Naive thymus-derived CD8-positive, alpha-beta T cell (primary cell): Measurements from ENCODE around the gene ACOX1. TPM values are rescaled to one million over a fixed set of nuclear protein-coding genes. Genes with fewer than 3 reads are reported as not detected.
A peak's percentile ranks its signal among the peaks of the same experiment; 100 is the strongest.
"Not testable (repeated sequence)": the region's sequence is repeated elsewhere in the genome, so short reads cannot be mapped to it uniquely, and the experiment has no call there.

Experiments
- ATAC-seq, 2 donors: fragments of 150-1000 bp; cut with Tn5 transposase in 1 of 2; sonication (Bioruptor Pico), chemical (Tn5 transposase) in 1 of 2; 1 replicate in 1 of 2; 2 replicates in 1 of 2; pipeline ENCODE4 v1.10.0; 2021; ENCODE audit warnings: mild to moderate bottlenecking in 2 of 2, moderate library complexity in 2 of 2
- POLR2A ChIA-PET: fragments of 350-600 bp; sonication (Branson Sonifier 250); formaldehyde crosslinking; loops from one replicate; lab custom pipeline; 2021; ENCODE audit warnings: antibody characterized with exemption; lab: Charles Lee
- DNase-seq, 10 donors: peaks; one replicate each; pipeline versions ENCODE4 v3.0.0 to v3.0.0-alpha.2; 2020 to 2022
- H3K27ac Mint-ChIP-seq, 10 donors: one replicate each; pipeline ENCODE4 v1.8.0; 2020 to 2022; ENCODE audit warnings: mild to moderate bottlenecking in 10 of 10, mixed read lengths in 10 of 10, moderate library complexity in 4 of 10, inconsistent platforms in 1 of 10
- H3K27me3 Mint-ChIP-seq, 5 donors: one replicate each; pipeline ENCODE4 v1.8.0; 2021 to 2022; ENCODE audit warnings: mixed read lengths in 5 of 5
- H3K36me3 Mint-ChIP-seq, 3 donors: one replicate each; pipeline ENCODE4 v1.8.0; 2020 to 2022; ENCODE audit warnings: mixed read lengths in 3 of 3, mild to moderate bottlenecking in 2 of 3, inconsistent platforms in 1 of 3
- H3K4me1 Mint-ChIP-seq, 4 donors: one replicate each; pipeline ENCODE4 v1.8.0; 2021 to 2022; ENCODE audit warnings: mixed read lengths in 4 of 4
- H3K4me3 Mint-ChIP-seq, 10 donors: one replicate each; pipeline ENCODE4 v1.8.0; 2020 to 2022; ENCODE audit warnings: mild to moderate bottlenecking in 10 of 10, mixed read lengths in 10 of 10, moderate library complexity in 6 of 10, inconsistent platforms in 1 of 10
- H3K9me3 Mint-ChIP-seq, 9 donors: one replicate each; pipeline ENCODE4 v1.8.0; 2020 to 2022; ENCODE audit warnings: mixed read lengths in 9 of 9, mild to moderate bottlenecking in 3 of 9, inconsistent platforms in 1 of 9, moderate library complexity in 1 of 9
- polyA plus RNA-seq, 3 donors: library from polyadenylated mRNA; unstranded; fragments of 300-500 nt; fragmentation: Illumina TruSeq; gene quantifications; one replicate each; pipeline ENCODE4 v1.2.3, GENCODE V29; 2021
- total RNA-seq, 8 experiments: library from RNA in 2 of 8; stranded (reverse) in 2 of 8; gene quantifications; one replicate each; pipeline ENCODE4 v1.2.3 and lab custom pipeline; 2021 to 2026

ACOX1 gene
- total and polyA plus RNA-seq, 5 experiments from 2014 or later: 11.4 to 39.3 (median 18.4) TPM

- ATAC-seq (no peak), DNase-seq (no peak)
- peaks cover 13 to 57% (median 44%) of the 10 kb centered on the region in 4 donors for H3K4me1 Mint-ChIP-seq
- H3K27me3 Mint-ChIP-seq: no peaks in the 10 kb centered on the region
- H3K27ac Mint-ChIP-seq: peak overlapping the region in 3 of 10 donors; percentile 34 to 41 (median 36)
- H3K9me3 Mint-ChIP-seq: no peaks in the 10 kb centered on the region
- H3K4me3 Mint-ChIP-seq: peak overlapping the region in 2 of 10 donors; percentile 1 to 26
- POLR2A ChIA-PET: no interaction called here
- peaks cover 0 to 43% (median 6%) of the 10 kb centered on the region in 3 donors for H3K36me3 Mint-ChIP-seq
Measured at GRCh38 chr17:75975757-75976174, 3.2 kb downstream of the ACOX1 start.

- Mint-ChIP-seq H3K4me1 (peaks cover 13 to 51% (median 42%) of the 10 kb centered on the region in 4 donors), H3K27ac (peak overlapping the region in 3 of 10 donors; percentile 9 to 74 (median 69)), H3K36me3 (peaks cover 0 to 49% (median 6%) of the 10 kb centered on the region in 3 donors)
- POLR2A ChIA-PET: interaction anchor here (0.7 kb wide), 2 partner anchors 53 to 65 kb away, joined by 4 to 8 read pairs; no protein-coding TSS in a partner anchor
- not testable (repeated sequence) for H3K4me3 Mint-ChIP-seq, H3K27me3 Mint-ChIP-seq, ATAC-seq, H3K9me3 Mint-ChIP-seq, DNase-seq
Measured at GRCh38 chr17:75975187-75975586, 3.8 kb downstream of the ACOX1 start.

GRCh38 chr17:75970626-75971025 lies 8.3 kb downstream of the ACOX1 start:
- DNase-seq (no peak), ATAC-seq (no peak)
- no peaks in the 10 kb centered on the region for H3K9me3 Mint-ChIP-seq
- H3K4me1 Mint-ChIP-seq: peaks cover 5 to 29% (median 19%) of the 10 kb centered on the region in 4 donors
- no peaks in the 10 kb centered on the region for H3K27me3 Mint-ChIP-seq
- POLR2A ChIA-PET: no interaction called here
- no peak overlapping the region for H3K4me3 Mint-ChIP-seq
- peaks cover 0 to 57% (median 6%) of the 10 kb centered on the region in 3 donors for H3K36me3 Mint-ChIP-seq
- H3K27ac Mint-ChIP-seq: no peak overlapping the region

GRCh38 chr17:75970011-75970523 lies 8.9 kb downstream of the ACOX1 start:
- peaks cover 5 to 24% (median 15%) of the 10 kb centered on the region in 4 donors for H3K4me1 Mint-ChIP-seq
- DNase-seq (no peak), ATAC-seq (no peak)
- no peaks in the 10 kb centered on the region for H3K27me3 Mint-ChIP-seq
- peak overlapping the region in 3 of 10 donors; percentile 26 to 64 (median 58) for H3K27ac Mint-ChIP-seq
- no peak overlapping the region for H3K4me3 Mint-ChIP-seq
- no peaks in the 10 kb centered on the region for H3K9me3 Mint-ChIP-seq
- H3K36me3 Mint-ChIP-seq: peaks cover 0 to 52% (median 6%) of the 10 kb centered on the region in 3 donors
- POLR2A ChIA-PET: no interaction called here

GRCh38 chr17:75969044-75969443 lies 9.9 kb downstream of the ACOX1 start:
- H3K9me3 Mint-ChIP-seq, H3K27ac Mint-ChIP-seq, H3K4me3 Mint-ChIP-seq, ATAC-seq, DNase-seq, H3K27me3 Mint-ChIP-seq: not testable (repeated sequence)
- POLR2A ChIA-PET: interaction anchor here (0.6 kb wide), 1 partner anchor 93 kb away, joined by 4 read pairs; no protein-coding TSS in a partner anchor
- Mint-ChIP-seq H3K4me1 (peaks cover 8 to 22% (median 19%) of the 10 kb centered on the region in 4 donors), H3K36me3 (peaks cover 0 to 53% (median 6%) of the 10 kb centered on the region in 3 donors)

GRCh38 chr17:75965468-75965867 lies 13.5 kb downstream of the ACOX1 start:
- ATAC-seq: no peak
- no peak for DNase-seq
- POLR2A ChIA-PET: interaction anchor here (0.6 kb wide), 1 partner anchor 108 kb away, joined by 3 read pairs; no protein-coding TSS in a partner anchor
- Mint-ChIP-seq H3K27me3 (no peaks in the 10 kb centered on the region), H3K27ac (peak overlapping the region in 1 of 10 donors; percentile 74), H3K36me3 (peaks cover 0 to 35% (median 0%) of the 10 kb centered on the region in 3 donors), H3K4me1 (peaks cover 6 to 20% (median 15%) of the 10 kb centered on the region in 4 donors), H3K4me3 (no peak overlapping the region), H3K9me3 (no peaks in the 10 kb centered on the region)

- DNase-seq (no peak), ATAC-seq (no peak)
- Mint-ChIP-seq H3K9me3 (no peaks in the 10 kb centered on the region), H3K4me3 (no peak overlapping the region), H3K36me3 (peaks cover 0 to 55% (median 9%) of the 10 kb centered on the region in 3 donors), H3K27me3 (no peaks in the 10 kb centered on the region), H3K27ac (peak overlapping the region in 1 of 10 donors; percentile 41), H3K4me1 (peaks cover 6 to 13% (median 9%) of the 10 kb centered on the region in 4 donors)
- POLR2A ChIA-PET: interaction anchor here (0.6 kb wide), 1 partner anchor 12 kb away, joined by 4 read pairs; no protein-coding TSS in a partner anchor
Measured at GRCh38 chr17:75959839-75960511, 19.0 kb downstream of the ACOX1 start.

- DNase-seq (no peak), ATAC-seq (no peak)
- no peak overlapping the region for H3K4me3 Mint-ChIP-seq
- H3K4me1 Mint-ChIP-seq: peaks cover 0 to 11% (median 7%) of the 10 kb centered on the region in 4 donors
- peak overlapping the region in 1 of 10 donors; percentile 48 for H3K27ac Mint-ChIP-seq
- no peaks in the 10 kb centered on the region for H3K27me3 Mint-ChIP-seq
- H3K36me3 Mint-ChIP-seq: peaks cover 0 to 57% (median 9%) of the 10 kb centered on the region in 3 donors
- H3K9me3 Mint-ChIP-seq: no peaks in the 10 kb centered on the region
- POLR2A ChIA-PET: no interaction called here
Measured at GRCh38 chr17:75959051-75959838, 19.7 kb downstream of the ACOX1 start.

GRCh38 chr17:75950855-75951554 lies 28.0 kb downstream of the ACOX1 start:
- POLR2A ChIA-PET: interaction anchor here (0.6 to 1.6 kb wide), 2 partner anchors 10 to 316 kb away, joined by 3 to 4 read pairs; partner anchors contain the start of gene FBF1
- H3K4me3 Mint-ChIP-seq: no peak overlapping the region
- H3K4me1 Mint-ChIP-seq: peaks cover 0 to 3% (median 0%) of the 10 kb centered on the region in 4 donors
- H3K36me3 Mint-ChIP-seq: peaks cover 0 to 90% (median 22%) of the 10 kb centered on the region in 3 donors
- H3K9me3 Mint-ChIP-seq: no peaks in the 10 kb centered on the region
- no peak for DNase-seq
- no peaks in the 10 kb centered on the region for H3K27me3 Mint-ChIP-seq
- H3K27ac Mint-ChIP-seq: peak overlapping the region in 1 of 10 donors; percentile 43
- no peak for ATAC-seq

- no peak for DNase-seq
- no peak for ATAC-seq
- POLR2A ChIA-PET: interaction anchor here (0.6 to 1.6 kb wide), 2 partner anchors 9 to 317 kb away, joined by 3 to 4 read pairs; partner anchors contain the start of gene FBF1
- peaks cover 0 to 3% (median 0%) of the 10 kb centered on the region in 4 donors for H3K4me1 Mint-ChIP-seq
- H3K9me3 Mint-ChIP-seq: no peaks in the 10 kb centered on the region
- no peak overlapping the region for H3K27ac Mint-ChIP-seq
- no peak overlapping the region for H3K4me3 Mint-ChIP-seq
- H3K27me3 Mint-ChIP-seq: no peaks in the 10 kb centered on the region
- H3K36me3 Mint-ChIP-seq: peaks cover 0 to 89% (median 18%) of the 10 kb centered on the region in 3 donors
Measured at GRCh38 chr17:75950421-75950820, 28.5 kb downstream of the ACOX1 start.

- Mint-ChIP-seq H3K27ac (no peak overlapping the region), H3K4me3 (no peak overlapping the region), H3K36me3 (peaks cover 0 to 50% (median 10%) of the 10 kb centered on the region in 3 donors), H3K27me3 (no peaks in the 10 kb centered on the region), H3K4me1 (peaks cover 3 to 12% (median 12%) of the 10 kb centered on the region in 4 donors), H3K9me3 (no peaks in the 10 kb centered on the region)
- DNase-seq (no peak), ATAC-seq (no peak)
- POLR2A ChIA-PET: no interaction called here
Measured at GRCh38 chr17:75945211-75945610, 33.8 kb downstream of the ACOX1 start.

- DNase-seq: no peak
- H3K27ac Mint-ChIP-seq: no peak overlapping the region
- H3K4me1 Mint-ChIP-seq: peaks cover 3 to 18% (median 15%) of the 10 kb centered on the region in 4 donors
- no peaks in the 10 kb centered on the region for H3K9me3 Mint-ChIP-seq
- peaks cover 0 to 33% (median 0%) of the 10 kb centered on the region in 3 donors for H3K36me3 Mint-ChIP-seq
- H3K27me3 Mint-ChIP-seq: no peaks in the 10 kb centered on the region
- POLR2A ChIA-PET: interaction anchor here (0.5 kb wide), 1 partner anchor 11 kb away, joined by 6 read pairs; no protein-coding TSS in a partner anchor
- H3K4me3 Mint-ChIP-seq: no peak overlapping the region
- ATAC-seq: no peak
Measured at GRCh38 chr17:75943491-75943890, 35.5 kb downstream of the ACOX1 start.
